ENCODE data around the gene MAST4. TPM values are rescaled to one million over a fixed set of nuclear protein-coding genes. Genes with fewer than 3 reads are reported as not detected.
A peak's percentile ranks its signal among the peaks of the same experiment; 100 is the strongest.

The MAST4 gene
- total and polyA plus RNA-seq, 2 of the 4 experiments (the other 2 are of a cell fraction) = 4.8 to 6.8 TPM

DNA sequence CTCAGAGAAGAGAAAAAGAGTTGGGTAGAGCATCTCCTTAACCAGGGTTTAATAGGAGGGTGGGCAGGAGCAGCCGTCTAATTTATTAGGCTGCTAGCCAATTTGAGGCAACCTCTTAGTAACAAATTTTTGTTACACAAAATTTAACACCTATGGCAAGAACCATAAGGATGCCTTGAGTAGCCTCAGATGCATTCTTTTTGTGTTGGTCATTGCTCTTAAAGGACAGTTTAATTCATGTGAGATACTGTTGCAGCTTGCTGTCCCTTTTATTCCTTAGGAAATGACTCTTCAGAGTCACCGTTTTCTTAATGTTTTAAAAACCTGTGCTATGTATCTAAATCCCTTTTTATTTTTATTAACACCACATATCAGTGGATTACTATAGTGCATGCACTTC, 255.1 kb downstream of the MAST4 start:
- Histone ChIP-seq H2AFZ (replicated peaks; ENCODE audit: low read length, poor library complexity) (no peak overlapping the region), H3K4me2 (ENCODE audit: low read depth, low read length) (no peak overlapping the region), H2BK20ac (ENCODE audit: low read depth, low read length) (no peak overlapping the region), H4K20me1 (ENCODE audit: insufficient read depth, low read length) (no peaks in the 10 kb centered on the region), H3K9me1 (ENCODE audit: insufficient read depth, low read length) (no peaks in the 10 kb centered on the region), H2BK120ac (ENCODE audit: low read depth, low read length) (no peak overlapping the region), H3K27me3 (ENCODE audit: control insufficient read depth, insufficient read depth, low read length) (no peaks in the 10 kb centered on the region; the same call in 1 of the 2 replicates), H2AK9ac (replicated peaks; ENCODE audit: low read depth, low read length, poor library complexity) (no peak overlapping the region), H3K23ac (ENCODE audit: low read depth, low read length) (no peak overlapping the region), H2BK15ac (ENCODE audit: low read depth, low read length) (no peak overlapping the region), H3K4me1 (ENCODE audit: control insufficient read depth, insufficient read depth, low read length) (peaks cover 5% of the 10 kb centered on the region; the same call in 1 of the 2 replicates), H3K56ac (ENCODE audit: extremely low read depth, insufficient read depth, low read length) (no peak overlapping the region), H3K79me1 (ENCODE audit: low read depth in 1 of 2, low read length in 2 of 2) (no peaks in the 10 kb centered on the region), H3K14ac (replicated peaks; ENCODE audit: low read depth, low read length) (no peak overlapping the region), H3K4ac (ENCODE audit: low read depth, low read length) (no peak overlapping the region), H3K9me3 (ENCODE audit: control insufficient read depth, insufficient read depth, low read length) (no peaks in the 10 kb centered on the region), H2BK5ac (ENCODE audit: low read depth, low read length, poor library complexity, severe bottlenecking) (no peak overlapping the region), H3K4me3 (ENCODE audit: insufficient read depth, low read depth, low read length) (no peak overlapping the region), H3K36me3 (ENCODE audit: control insufficient read depth, insufficient read depth, low read length) (no peaks in the 10 kb centered on the region), H3K27ac (ENCODE audit: insufficient read depth, low read length) (no peak overlapping the region), H4K5ac (ENCODE audit: low read depth, low read length) (no peak overlapping the region), H2AK5ac (ENCODE audit: low read depth, low read length) (no peak overlapping the region), H3K18ac (ENCODE audit: low read depth, low read length) (no peak overlapping the region), H3K9ac (ENCODE audit: low read depth, low read length) (no peak overlapping the region), H4K8ac (ENCODE audit: low read depth in 2 of 2, low read length in 2 of 2) (no peak overlapping the region), H4K91ac (ENCODE audit: insufficient read depth, low read depth, low read length) (no peak overlapping the region)
- no peak for ATAC-seq (ENCODE audit: low read depth)
- no CpG with 5 or more reads among the region's 2 CpGs for WGBS, 2 experiments (ENCODE audit: extremely low coverage in 2 of 2, insufficient read length in 1 of 2)
- intact Hi-C loops (cut with micrococcal nuclease) = no loop called here
- no TSS peak for BruUV-seq (replicated peaks)
- dilution Hi-C loops (cut with HindIII; ENCODE audit: low sequenced_read_pairs, unreplicated experiment) = no loop called here
- in situ Hi-C loops (cut with MboI; ENCODE audit: low sequenced_read_pairs) = no loop called here
- ChIA-PET CTCF (no interaction called here), POLR2A (ENCODE audit: unreplicated experiment) (no interaction called here)
- TF ChIP-seq MAZ (IDR thresholded peaks at IDR 0.05; ENCODE audit: borderline replicate concordance, low read depth, low read length) = no peak
- TF ChIP-seq, protein P1, sequence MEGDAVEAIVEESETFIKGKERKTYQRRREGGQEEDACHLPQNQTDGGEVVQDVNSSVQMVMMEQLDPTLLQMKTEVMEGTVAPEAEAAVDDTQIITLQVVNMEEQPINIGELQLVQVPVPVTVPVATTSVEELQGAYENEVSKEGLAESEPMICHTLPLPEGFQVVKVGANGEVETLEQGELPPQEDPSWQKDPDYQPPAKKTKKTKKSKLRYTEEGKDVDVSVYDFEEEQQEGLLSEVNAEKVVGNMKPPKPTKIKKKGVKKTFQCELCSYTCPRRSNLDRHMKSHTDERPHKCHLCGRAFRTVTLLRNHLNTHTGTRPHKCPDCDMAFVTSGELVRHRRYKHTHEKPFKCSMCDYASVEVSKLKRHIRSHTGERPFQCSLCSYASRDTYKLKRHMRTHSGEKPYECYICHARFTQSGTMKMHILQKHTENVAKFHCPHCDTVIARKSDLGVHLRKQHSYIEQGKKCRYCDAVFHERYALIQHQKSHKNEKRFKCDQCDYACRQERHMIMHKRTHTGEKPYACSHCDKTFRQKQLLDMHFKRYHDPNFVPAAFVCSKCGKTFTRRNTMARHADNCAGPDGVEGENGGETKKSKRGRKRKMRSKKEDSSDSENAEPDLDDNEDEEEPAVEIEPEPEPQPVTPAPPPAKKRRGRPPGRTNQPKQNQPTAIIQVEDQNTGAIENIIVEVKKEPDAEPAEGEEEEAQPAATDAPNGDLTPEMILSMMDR (conservative IDR thresholded peaks at IDR 0.05; ENCODE audit: low read depth, low read length) = no peak
- TF ChIP-seq NFE2L2 (IDR thresholded peaks at IDR 0.05; ENCODE audit: low read depth, low read length) = no peak
- TF ChIP-seq MAFK (IDR thresholded peaks at IDR 0.05; ENCODE audit: low read depth, low read length) = no peak
- TF ChIP-seq, protein P2, sequence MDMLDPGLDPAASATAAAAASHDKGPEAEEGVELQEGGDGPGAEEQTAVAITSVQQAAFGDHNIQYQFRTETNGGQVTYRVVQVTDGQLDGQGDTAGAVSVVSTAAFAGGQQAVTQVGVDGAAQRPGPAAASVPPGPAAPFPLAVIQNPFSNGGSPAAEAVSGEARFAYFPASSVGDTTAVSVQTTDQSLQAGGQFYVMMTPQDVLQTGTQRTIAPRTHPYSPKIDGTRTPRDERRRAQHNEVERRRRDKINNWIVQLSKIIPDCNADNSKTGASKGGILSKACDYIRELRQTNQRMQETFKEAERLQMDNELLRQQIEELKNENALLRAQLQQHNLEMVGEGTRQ (IDR thresholded peaks at IDR 0.05; ENCODE audit: low read depth, low read length) = no peak
- no peak for TF ChIP-seq FOS (IDR thresholded peaks at IDR 0.05; ENCODE audit: low read depth, low read length)
- no peak for TF ChIP-seq SMC3 (IDR thresholded peaks at IDR 0.05; ENCODE audit: low read depth, low read length)
- no peak for TF ChIP-seq CEBPB (IDR thresholded peaks at IDR 0.05; ENCODE audit: low read depth, low read length)
- TF ChIP-seq MXI1 (IDR thresholded peaks at IDR 0.05; ENCODE audit: borderline replicate concordance, low read depth, low read length) = no peak
- no peak for TF ChIP-seq CHD1 (IDR thresholded peaks at IDR 0.05; ENCODE audit: low read depth, low read length)
- TF ChIP-seq RAD21 (IDR thresholded peaks at IDR 0.05; ENCODE audit: low read length) = no peak
- DNase-seq = peak; percentile 15

Data from IMR-90 (cell line).